NCI-H1105 (cell line): Measurements from ENCODE around the gene SPI1.
"Not testable (repeated sequence)": the region's sequence is repeated elsewhere in the genome, so short reads cannot be mapped to it uniquely, and the experiment has no call there.

ENCODE experiments used
- DNase-seq: peaks from one replicate; lab custom pipeline; 2025; lab: John Stamatoyannopoulos, UW

SPI1 gene

DNA sequence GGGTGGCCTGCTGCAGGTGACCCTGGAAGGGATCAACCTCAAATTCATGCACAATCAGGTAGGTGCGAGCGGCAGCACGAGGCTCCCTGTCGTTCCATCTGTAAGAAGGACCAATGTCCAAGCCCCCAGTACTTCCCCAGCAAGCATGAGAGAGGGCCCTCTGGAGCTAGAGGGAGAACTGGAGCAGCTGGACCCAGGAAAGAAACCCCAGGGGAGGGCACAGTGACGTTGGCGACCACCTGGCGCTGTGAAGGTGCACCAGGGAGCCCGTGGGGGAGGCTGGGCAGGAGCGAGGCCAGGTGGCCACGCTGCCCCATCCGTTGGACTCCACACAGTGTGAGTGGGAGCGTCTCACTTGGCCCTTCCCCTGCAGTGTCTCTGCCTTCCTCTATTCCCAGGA lies 53.8 kb downstream of the SPI1 start:
- no peak for DNase-seq

DNA sequence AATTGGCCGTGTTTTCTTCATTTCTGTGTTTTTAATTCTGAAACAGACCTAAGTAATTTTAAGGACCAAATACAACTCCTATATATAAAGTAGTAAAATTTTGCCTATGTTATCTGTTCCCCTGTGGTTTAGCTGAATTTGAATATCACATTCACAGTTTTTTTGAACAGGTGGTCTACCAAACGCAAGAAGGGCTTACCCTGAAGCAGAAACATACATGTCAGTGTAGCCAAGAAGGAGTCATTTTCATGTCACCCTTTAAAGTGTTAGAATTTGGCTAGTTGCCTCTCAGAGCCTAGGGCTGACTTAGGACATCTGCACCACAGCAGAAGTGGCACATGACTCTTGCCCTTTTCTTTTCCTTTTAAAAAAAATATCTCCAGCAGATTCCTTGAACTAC lies 60.2 kb downstream of the SPI1 start:
- no peak for DNase-seq

DNA sequence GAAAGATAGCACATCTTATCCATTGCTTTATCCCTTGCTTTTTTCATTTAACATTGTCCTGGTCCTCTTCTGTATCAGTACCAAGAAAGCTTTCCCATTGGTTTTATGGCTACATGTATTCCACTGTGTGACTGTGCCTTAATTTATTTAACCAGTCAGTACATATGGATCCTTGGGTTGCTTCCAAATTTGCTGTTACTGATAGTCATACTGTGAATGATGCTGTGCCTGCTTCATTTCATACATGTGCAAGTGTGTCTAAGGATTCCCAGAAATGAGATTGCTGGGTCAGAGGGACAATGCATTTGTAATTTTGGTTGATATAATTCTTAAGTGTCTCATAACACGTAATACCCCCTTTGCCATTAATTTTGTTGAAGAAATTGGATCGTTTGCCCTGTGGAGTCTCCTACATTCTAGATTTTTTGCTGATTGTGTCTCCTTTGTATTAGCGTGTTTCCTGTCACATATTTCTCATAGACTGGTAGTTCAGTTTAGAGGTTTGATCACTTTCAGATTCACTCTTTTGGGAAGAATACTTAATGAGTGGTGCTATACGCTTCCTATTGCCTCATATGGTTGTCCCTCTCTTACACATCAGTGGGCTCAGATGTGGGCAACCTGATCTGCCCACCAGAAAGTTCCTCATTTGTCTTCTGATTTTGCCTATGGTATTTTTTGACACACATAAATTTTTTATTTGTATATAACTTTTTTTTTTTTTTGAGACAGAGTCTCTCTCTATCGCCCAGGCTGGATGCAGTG lies 61.1 kb downstream of the SPI1 start:
- DNase-seq: no peak

DNA sequence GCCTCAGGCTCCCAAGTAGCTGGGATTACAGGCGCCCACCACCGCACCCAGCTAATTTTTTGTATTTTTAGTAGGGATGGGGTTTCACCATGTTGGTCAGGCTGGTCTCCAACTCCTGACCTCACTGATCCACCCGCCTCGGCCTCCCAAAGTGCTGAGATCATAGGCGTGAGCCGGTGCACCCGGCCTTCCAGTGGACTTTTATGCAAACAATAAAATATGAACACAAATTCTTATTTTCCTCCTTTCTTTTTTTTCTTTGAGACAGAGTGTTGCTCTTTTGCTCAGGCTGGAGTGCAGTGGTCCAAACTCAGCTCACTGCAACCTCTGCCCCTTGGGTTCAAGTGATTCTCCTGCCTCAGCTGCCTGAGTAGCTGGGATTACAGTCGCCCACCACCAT lies 61.8 kb downstream of the SPI1 start:
- not testable (repeated sequence) for DNase-seq

DNA sequence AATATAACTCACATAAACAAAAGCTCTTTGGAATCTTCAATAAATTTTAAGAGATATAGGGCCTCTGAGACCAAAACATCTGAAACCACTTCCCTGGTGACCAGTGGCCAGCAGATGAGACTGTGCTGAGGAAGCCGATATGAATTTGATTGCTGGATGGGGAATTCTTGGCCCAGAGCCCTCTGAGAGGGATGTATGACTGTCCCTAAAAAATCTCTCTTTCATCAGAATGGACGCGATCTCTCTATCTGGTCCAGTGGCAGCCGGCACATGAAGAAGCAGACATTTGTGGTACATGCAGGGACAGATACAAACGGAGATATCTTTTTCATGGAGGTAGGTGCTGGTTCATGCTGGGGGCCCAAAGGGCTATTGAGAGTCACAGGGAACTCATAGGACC lies 63.4 kb downstream of the SPI1 start:
- no peak for DNase-seq

DNA sequence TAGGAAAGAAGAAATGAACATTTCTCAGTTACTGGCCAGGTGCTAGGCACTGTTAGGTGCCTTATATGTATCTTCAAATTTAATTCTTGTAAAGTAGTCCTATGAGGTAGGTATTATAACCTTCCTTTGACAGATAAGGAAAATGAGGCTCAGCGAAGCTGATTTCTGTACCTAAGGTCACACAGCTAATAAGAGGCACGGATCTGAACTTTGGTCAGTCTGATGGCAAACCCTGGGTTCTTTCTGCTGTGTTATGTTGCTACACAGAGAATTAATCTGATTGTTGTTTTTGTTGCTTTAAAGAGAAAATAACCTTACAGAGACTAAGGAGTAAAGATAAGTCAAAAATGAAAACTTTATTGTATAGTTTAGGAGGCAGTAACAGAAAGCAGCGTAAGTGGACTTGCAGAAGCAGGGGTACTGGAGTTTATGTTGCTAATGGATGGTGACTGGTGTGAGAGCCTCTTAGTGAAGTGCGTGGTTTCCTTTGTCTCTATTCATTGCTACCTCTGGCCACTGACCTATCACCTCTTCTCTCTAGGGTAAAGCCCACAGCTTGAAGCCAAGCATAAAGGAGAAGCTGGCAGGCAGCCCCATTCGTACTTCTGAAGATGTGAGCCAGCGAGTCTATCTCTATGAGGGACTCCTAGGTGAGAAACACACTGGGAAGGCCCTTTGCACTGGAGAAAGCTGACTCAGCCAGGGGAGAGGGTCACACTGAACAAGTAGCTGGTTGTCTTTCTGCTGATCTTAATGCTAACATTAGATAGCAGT lies 70.1 kb downstream of the SPI1 start:
- DNase-seq: no peak

DNA sequence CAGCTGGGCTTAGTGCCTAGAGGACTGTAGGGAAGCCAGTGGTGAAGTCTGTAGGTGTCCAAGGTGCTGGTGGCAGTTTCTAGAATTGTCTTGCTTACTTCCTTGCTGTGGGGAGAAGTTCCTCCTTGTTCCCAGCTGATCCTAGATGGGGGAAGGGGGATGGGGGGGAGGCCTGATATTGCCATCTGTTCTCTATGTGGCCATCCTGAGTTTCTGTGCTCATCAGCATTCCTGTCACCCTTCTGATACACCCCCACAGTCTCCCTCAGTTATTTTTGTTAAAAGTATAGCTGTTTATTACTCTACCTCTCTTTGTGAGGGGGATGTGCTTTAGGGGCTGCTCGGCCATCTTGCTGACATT lies 71.9 kb downstream of the SPI1 start:
- no peak for DNase-seq

DNA sequence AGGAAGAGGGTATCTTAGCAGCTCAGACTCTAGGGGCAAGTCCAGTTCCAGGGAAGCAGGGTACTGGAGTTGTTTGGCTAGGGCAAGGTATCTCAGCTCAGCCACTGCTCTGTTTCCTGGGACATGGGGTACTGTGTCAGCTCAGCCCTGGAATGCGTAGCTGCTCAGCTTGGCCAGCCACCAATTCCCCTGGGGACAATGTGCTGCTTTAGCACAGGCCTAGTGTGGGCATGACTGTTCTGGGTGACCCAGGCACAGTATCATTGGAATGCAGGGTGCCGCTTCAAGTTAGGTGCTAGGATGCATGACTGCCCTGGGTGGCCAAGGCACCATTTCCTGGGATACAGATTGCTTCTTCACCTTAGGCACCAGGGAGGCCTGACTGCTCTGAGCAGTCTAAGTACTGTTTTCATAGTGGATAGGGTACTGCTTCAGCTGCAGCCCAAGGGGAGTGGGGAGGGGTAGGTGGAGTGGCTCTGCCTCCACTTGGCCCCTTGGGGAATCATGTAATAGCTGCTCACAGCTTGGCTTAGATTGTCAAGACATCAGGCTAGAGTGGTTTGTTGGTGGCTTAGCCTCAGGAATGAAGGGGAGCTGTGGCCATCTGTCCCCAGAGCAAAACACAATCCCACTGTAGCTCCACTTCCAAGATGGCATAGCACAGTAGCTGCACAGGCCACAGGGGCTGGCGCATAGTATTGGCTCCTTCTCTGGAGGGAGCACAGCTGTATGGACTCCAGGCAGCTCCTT lies 72.4 kb downstream of the SPI1 start:
- DNase-seq: no peak
